MM.1S (cell line): Measurements from ENCODE around the gene SPATA6L.

Experiments
- CTCF ChIP-seq: fragments of 300-600 bp; sonication (generic); IDR thresholded peaks from 2 replicates; pipeline ENCODE4 v1.5.1; 2016; ENCODE audit warnings: antibody characterized with exemption, low read length, mixed read lengths
- EZH2 ChIP-seq: fragments of 300-600 bp; sonication (generic); optimal IDR thresholded peaks from 2 replicates; pipeline ENCODE3; 2017; ENCODE audit warnings: low read depth, mild to moderate bottlenecking, antibody characterized with exemption, low read length, mixed read lengths

DNA sequence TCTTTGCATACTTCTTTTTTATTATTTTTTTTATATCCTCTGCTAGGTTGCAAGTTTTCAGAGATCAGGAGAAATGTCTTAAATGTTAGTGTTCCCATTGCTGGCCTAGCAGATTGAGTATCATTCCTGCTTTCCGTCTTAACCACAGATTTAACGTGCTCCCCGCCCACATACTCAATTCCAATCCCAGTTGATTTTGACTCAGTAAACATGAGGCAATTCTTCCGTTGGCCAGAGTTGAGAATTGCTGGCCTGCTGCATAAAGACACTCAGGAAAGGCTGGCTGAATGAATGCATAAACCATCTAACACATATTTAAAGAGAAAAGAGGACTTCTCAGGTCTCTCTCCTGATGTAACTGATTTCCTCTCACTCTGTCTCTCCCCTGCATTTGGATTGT, 51.0 kb downstream of the SPATA6L start:
- TF ChIP-seq EZH2, result no peak
- TF ChIP-seq CTCF, result no peak
